GM19328 (cell line): ENCODE data around the gene ABCC6.
"Not testable (repeated sequence)": the region's sequence is repeated elsewhere in the genome, so short reads cannot be mapped to it uniquely, and the experiment has no call there.

Source experiments
- ATAC-seq: cut with Tn5 transposase; IDR thresholded peaks from one replicate; pipeline ENCODE4 v1.9.1; 2021; ENCODE audit warnings: mild to moderate bottlenecking, moderate library complexity; ENCODE audit not compliant: unreplicated experiment

Gene ABCC6

DNA sequence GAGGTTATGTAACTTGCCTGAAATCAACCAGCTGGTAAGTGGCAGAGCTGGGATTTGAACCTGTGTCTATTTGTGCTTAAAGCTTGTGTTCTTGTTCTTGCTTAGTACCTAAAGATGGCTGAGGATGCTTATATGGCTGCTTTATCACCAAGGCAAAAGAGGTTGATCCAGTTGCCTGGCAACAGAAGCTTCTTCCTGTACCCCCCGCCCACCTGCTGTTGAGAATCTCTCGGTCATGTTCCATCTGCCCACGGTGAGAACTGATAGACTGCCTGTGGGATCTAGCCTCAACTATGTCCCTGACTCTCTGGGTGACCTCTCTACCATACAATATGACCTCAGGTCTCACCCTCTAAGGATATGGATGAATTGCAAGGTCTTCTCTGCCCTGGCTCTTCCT, 60.7 kb downstream of the ABCC6 start:
- ATAC-seq, result no peak

DNA sequence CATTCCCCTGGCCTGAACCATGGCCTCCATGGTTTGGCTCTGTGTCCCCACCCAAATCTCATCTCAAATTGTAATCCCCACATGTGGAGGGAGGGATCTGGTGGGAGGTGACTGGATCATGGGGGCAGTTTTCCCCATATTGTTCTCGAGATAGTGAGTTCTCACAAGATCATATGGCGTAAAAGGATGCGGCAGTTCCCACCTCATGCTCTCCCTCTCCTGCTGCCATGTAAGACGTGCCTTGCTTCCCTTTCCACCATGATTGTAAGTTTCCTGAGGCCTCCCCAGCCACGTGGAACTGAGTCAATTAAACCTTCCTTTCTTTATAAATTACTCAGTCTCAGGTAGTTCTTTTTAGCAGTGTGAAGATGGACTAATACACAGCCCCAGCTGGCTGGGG, 61.5 kb downstream of the ABCC6 start:
- ATAC-seq, result not testable (repeated sequence)

DNA sequence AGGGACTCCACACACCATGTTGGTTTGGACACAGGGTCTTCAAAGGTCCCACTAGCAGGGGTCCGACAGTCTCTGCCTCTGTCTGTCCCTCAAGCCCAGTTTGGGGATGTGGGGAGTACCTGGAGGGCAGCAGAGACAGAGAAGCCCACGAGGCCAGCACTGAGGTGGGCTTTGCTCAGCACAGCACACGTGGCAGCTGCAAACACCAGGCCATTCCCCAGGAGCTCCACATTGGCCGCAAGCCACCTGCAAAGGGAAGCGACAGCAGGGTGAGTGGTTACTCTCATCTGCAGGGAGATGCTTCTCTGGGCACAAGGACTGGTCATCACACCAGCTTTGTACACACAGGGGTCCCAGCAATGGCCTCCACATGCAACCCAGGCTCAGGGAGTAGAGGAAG, 62.0 kb downstream of the ABCC6 start:
- no peak for ATAC-seq

DNA sequence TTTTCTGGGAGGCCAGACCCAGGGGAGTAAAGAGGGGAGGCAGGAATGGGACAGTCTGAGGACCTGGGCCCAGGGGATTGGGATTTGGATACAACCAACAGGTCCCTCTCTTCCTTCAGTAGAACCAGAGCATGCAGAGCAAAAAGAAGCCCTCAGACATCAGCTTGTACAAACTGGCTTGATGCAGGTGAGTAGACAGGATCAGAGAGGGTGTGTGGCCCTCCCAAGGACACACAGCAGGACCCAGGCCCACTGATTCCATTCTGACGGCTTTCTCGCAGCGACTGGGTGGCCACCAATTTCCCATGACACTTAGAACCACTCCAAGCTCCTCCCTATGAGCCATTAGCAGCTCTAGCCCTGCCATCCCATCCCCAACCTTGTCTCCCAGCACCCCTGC, 63.6 kb downstream of the ABCC6 start:
- ATAC-seq, result no peak

DNA sequence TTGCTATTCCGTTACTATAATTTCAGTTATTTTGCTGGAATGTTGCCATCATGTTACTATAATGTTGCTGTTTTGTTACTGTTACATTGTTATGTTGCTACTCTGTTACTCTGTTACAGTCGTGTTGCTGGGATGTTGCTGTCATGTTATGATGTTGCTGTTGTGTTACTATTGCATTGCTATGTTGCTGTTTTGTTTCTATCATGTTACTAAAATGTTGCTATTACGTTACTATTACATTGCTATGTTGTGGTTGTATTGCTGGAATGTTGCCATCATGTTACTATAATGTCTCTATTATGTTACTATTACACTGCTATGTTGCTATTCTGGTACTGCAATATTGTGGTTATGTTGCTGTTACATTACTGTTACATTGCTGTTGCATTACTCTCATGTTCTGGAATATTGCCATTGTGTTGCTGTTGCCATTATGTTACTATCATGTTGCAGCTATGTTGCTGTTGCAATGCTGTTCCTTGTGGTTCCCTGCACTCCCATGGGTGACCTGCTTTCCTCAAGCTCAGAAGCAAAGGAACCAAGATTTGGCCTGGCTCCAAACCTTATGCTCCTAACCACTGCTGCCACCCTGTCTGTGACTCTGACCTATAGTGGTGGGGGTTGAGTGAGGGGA, 64.4 kb downstream of the ABCC6 start:
- ATAC-seq, result no peak

DNA sequence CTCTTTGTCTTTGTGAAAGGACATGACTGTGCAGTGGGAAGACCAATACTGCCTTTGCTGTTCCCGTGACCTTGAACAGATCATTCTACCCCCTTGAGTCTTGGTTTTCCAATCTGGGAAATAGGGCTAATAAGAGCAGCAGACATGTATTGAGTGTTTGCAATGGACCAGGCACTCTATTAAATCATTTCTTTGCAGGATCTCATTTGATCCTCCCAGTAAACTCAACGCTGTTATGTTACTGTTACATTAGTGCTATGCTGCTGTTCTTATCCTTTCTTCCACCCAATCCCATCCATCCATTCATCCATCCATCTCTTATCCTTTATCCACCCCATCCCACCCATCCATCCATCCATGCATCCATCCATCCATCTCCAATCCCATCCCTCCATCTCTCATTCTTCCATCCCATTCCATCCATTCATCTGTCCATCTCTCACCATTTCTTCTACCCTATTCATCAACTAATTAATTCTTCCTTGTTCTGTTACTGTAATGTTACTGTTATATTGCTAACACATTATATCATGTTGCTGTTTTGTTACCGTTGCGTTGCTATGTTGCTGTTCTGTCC, 65.1 kb downstream of the ABCC6 start:
- no peak for ATAC-seq

DNA sequence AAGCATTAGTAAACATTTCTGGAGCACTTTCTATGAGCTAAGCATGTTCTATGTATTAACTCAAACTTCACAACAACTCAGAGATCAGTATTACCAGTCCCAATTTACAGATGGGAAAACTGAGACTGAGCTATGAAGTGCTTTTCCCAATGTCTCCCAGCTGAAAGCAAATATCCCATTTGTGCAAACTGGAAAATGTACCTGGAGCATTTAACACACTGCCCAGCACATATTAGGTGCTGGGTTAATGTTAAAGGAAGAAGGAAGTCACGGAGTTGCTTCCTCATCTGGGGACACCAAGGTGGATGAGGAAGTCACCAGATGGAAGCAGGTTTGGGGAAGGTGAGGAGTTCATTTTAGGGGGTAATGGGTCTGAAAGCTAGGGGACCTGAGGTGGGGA, 66.1 kb downstream of the ABCC6 start:
- ATAC-seq, result no peak

DNA sequence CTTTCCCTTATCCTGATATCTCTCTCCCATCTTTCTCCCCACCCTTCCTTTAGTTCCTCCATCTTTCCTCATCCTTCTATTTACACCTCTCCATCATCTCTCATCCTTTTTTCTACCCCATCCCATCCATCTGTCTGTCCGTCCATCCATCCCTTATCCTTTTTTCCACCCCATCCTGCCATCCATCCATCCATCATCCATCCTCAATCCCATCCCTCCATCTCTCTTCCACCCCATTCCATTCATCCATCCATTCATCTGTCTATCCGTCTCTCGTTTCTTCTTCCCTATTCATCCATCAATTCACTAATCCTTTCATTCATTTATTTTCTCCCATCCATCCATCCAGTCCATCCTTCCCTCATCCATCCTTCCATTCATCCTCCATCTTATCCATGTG, 68.1 kb downstream of the ABCC6 start:
- no peak for ATAC-seq

DNA sequence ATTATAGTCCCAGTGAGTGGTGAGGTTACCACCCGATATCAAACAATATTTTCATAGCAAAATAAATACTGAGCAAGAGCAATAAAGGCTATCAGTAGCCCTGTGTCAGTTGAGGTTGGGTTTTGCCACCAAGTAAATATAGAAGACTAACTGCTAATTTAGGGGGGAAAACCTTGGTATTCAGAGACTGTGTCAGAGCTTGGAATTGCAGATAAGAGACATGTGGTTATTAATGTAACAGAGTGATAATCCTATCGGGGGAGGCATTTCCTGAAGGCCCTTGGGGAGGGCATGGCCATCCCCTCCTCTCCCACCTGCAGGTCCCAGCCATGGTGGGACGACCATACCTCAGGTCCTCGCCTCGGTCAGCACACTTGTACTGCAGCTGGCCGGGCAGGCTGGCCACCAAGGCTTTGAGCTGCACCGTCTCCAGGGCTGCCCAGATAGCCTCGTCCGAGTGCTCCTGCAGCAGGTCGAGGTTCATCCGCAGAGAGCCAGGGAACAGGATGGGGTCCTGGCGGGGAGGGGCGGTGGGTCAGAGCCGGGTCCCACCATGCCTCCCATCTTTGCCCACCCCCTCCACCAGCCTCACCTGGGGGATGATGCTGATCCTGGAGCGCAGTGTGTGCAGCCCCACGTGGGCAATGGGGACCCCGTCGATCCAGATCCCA, 68.9 kb downstream of the ABCC6 start:
- ATAC-seq, result no peak

DNA sequence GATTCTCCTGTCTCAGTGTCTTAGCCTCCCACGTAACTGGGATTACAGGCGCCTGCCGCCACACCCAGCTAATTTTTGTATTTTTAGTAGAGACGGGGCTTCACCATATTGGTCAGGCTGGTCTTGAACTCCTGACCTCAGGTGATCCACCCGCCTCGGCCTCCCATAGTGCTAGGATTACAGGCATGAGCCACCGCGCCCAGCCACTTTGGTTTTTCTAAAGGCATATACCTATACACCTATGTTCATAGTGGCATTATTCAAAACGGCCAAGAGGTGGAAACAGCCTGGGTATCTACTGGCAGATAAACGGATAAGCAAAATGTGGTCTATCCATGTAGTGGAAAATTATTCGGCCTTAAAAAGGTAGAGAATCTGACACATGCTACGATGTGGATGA, 70.3 kb downstream of the ABCC6 start:
- ATAC-seq, result not testable (repeated sequence)

DNA sequence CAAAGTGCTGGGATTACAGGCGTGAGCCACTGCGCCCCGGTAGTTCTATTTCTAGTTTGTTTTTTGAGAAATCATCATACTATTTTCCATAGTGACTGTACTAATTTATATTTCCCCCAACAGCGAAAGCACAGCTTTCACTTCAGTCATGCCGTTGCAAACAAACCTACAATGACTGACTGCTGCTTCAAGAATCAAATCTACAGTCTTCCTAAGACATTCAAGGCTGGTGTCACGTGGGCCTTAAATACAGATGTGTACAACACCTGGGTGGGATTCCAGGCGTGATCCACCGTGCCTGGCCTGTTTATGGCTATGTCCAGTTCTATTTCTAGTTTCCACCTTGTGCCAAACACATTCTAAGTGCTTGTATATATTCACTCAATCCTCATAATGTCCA, 72.0 kb downstream of the ABCC6 start:
- no peak for ATAC-seq

DNA sequence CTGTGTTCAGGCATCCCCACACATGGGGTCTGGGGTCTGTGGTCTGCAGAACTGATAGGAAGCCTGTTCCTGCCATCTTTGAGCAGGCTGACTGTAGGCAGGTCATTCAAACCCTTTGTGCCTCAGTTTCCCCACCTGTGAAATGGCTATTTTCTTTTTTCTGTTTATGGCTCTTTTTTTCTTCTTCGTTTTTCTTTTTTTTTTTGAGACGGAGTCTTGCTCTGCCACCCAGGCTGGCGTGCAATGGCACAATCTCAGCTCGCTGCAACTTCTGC, 72.5 kb downstream of the ABCC6 start:
- no peak for ATAC-seq

DNA sequence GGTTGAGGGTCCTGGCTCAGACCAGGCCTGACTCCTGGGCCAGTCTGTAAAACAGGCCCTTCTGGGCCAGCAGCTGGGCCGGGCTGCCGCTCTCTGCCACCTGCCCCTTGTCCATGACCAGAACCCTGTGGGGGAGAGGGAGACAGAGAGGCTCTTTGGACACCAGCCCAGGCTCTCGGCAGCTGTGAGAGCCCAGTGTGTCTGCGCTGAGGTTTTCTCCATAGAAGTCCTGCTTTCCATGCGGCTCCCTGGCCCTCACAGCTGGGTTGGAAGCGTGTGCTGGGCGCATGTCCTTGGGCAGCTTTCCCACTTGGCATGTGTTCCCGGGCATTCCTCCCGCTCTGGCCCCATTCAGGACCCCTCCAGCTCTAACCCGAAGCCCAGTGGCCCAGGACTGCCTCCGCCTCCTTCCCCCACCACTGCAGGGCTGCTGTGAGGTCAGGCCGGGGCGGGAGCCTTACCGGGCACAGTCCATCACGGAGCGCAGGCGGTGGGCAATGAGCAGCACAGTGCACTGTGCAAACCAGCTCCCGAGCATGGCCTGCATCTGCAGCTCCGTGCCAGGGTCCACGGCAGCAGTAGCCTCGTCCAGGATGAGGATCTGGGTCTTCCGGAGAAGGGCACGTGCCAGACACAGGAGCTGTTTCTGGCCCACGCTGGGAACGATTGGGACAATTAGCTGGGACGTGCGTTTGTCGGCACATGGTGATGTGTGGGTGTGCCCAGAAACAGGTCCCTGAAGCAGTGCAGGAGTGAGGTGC, 73.0 kb downstream of the ABCC6 start:
- no peak for ATAC-seq

DNA sequence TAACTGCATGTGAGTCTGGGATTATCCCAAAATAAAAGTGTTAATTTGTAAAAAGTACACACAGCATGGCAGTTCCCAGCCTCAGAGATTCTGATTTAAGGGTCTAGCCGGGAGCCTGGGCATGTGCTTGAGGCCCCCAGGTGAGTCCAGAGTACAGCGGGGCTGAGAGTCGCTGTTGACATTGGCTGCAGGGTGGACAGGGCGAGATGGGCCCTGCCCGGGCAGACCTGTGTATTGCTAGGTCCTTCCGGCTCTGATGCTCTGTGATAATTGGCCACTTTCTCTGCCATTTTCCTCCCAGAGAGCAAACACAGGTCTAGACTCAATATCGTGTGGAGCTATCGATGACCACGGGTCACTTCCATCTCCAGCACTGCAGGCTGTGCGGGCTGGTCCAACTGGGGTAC, 73.6 kb downstream of the ABCC6 start:
- no peak for ATAC-seq

DNA sequence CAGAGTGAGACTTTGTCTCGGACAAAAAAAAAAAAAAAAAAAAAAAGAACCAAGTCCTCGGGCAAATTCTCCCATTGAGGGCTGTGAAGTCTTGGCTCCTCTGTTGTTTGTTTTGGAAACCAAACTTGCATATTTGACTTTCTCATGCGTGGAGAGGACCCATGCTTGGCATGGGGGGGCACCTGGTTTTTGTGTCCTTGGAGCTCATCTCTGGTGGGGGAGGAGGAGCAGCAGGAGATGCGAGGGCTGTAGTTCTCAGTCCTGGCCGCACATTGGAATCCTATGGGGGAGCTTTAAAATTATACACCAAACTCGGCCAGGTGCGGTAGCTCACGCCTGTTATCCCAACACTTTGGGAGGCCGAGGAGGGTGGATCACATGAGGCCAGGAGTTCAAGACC, 74.5 kb downstream of the ABCC6 start:
- no peak for ATAC-seq

DNA sequence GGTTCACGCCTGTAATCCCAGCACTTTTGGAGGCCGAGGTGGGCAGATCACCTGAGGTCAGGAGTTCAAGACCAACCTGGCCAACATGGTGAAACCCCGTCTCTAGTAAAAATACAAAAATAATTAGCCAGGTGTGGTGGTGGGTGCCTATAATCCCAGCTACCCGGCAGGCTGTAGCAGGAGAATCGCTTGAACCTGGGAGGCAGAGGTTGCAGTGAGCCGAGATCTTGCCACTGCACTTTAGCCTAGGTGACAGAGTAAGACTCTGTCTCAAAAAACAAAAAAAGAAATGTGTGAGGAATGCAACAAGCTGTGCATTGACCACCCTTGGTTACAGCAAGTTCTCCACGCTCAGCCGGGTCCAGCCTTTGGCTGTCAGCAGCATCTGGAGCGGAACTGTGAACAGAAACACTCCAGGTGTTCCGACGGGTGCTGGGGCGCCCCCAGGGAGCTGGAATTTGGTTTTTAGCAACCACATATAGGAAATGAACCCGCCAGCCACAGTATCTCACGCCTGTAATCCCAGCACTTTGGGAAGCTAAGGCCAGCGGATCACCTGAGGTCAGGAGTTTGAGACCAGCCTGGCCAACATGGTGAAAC, 75.2 kb downstream of the ABCC6 start:
- not testable (repeated sequence) for ATAC-seq

DNA sequence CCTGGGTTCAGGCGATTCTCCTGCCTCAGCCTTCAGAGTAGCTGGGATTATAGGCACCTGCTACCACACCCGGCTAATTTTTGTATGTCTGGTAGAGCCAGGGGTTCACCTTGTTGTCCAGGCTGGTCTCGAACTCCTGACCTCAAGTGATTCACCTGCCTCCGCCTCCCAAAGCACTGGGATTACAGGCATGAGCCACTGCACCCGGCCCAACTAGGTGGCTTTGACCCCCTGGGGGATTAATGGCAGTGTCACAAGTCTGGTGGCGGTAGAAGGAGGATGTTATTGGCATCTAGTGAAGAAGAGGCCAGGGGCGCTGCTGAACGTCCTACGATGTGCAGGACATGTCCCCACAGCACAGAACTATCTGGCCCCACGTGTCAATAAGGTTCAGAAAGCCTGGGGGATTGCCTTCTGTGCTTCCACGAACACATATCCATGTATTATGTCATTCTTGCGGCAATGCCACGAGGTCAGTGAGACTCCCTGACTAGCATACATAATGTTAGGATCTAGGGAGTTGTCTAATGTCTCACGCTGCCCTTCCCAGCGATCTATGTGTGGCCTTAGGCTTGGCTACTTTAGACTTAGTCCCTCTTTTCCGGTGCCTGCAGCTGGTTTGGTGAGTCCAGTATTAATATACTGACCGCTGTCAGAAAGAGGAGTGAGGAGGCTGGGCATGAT, 75.8 kb downstream of the ABCC6 start:
- ATAC-seq, result no peak

DNA sequence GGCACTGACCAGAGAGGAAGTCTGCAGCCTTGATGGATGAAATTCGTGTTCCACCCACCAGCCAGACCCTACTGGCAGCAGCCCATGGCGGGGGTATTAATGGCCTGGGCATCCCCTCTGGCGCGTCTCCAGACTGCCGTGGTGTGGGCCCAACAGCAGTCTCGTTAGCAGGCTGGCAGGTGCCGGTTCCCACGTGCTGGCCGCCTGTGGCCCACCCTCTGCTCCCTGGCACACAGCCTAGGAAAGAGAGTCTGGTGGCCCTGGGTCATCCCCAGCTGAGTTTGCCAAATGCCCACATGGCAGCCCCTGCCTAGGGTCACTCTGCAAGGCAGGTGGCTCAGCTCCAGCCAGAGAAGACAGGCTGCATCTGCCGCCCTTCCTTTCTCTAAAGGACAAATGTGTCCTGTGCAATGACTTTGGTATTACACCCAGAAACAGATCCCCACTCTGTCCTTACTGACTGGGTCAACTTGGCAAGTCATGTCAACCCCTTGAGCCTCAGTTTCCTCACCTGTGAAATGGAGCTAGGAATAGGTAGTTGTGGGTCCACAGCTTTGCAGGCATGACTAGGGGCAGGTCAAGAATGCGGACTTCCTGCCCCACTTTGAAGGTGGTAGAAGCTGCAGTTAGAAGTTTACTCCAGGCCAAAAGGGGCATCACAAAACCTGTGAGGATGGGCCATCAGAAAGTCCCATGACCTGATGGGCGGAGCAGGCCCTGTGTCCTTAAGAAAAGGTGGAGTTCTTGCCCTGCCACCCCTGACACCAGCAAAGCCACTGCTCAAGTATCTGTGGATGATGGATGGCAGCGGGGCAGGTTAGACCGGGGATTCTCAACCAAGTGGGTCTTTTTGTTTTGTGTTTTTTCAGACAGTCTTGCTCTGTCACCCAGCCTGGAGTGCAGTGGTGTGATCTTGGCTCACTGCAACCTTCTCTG, 76.6 kb downstream of the ABCC6 start:
- no peak for ATAC-seq

DNA sequence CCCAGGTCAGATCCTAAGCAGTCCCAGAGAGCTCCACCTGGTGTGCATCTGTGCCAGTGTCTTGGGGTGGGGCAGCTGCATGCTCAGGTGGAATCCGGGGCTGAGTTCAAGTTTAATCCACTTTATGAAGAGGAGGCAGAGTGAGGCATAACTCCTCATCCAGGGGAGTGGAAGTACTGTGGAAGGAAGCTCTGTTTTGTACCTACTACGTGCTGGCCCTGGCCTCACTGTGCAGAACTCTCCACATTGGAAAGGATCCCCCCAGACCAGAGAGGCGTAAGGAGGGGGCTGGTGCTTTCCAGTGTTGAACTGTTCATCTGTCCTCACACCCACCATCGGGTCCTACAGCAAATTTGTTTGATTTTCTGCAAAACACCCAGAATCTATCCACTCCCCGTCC, 78.0 kb downstream of the ABCC6 start:
- no peak for ATAC-seq

DNA sequence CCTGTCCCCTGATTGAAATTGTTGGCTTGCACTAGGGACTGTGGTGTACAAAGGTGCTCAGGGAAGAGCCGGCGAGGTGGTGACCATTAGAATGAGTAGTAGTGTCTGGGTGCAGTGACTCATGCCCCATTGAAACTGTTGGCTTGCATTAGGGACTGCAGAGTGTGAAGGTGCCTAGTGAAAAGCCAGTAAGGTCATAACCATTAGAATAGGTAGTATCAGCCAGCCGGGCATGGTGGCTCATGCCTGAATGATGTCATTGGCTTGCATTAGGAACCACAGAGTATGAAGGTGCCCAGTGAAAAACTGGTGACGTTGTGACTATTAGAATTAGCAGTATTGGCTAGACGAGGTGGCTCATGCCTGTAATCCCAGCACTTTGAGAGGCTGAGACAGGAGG, 78.9 kb downstream of the ABCC6 start:
- ATAC-seq, result no peak
